Osteoblast (primary cell): Measurements from ENCODE around the gene ACACB. TPM values are rescaled to one million over a fixed set of nuclear protein-coding genes. Genes with fewer than 3 reads are reported as not detected.
A peak's percentile ranks its signal among the peaks of the same experiment; 100 is the strongest.

Experiments used
- DNase-seq: peaks from one replicate; pipeline ENCODE4 v3.0.0; 2011; ENCODE audit warnings: low spot score, mixed read lengths; ENCODE audit not compliant: insufficient read length; ENCODE audit errors: missing footprints
- H2AFZ ChIP-seq: 2 replicates; pipeline ENCODE4 v1.6.0; 2011; ENCODE audit warnings: mild to moderate bottlenecking, low read length
- H3K27ac ChIP-seq: 2 replicates; pipeline ENCODE4 v1.5.1; 2011; ENCODE audit warnings: mild to moderate bottlenecking, low read depth, low read length, moderate library complexity
- H3K27me3 ChIP-seq: 2 replicates; pipeline ENCODE4 v1.6.0; 2012; ENCODE audit warnings: mild to moderate bottlenecking, control low read depth, inconsistent platforms, low read length, moderate library complexity; ENCODE audit not compliant: insufficient read depth
- H3K36me3 ChIP-seq: 2 replicates; pipeline ENCODE4 v1.5.1; 2011; ENCODE audit warnings: mild to moderate bottlenecking, low read length, control low read depth, moderate library complexity; ENCODE audit not compliant: insufficient read depth
- H3K4me1 ChIP-seq: 2 replicates; pipeline ENCODE4 v1.5.1; 2011; ENCODE audit warnings: mild to moderate bottlenecking, low read length, control low read depth, moderate library complexity; ENCODE audit not compliant: insufficient read depth
- H3K4me2 ChIP-seq: 2 replicates; pipeline ENCODE4 v1.6.0; 2011; ENCODE audit warnings: mild to moderate bottlenecking, low read length; ENCODE audit not compliant: insufficient read depth
- H3K4me3 ChIP-seq: fragments of 200-600 bp; sonication (generic); 3 replicates; pipeline ENCODE4 v1.5.1; 2012; ENCODE audit warnings: mild to moderate bottlenecking, low read length, inconsistent platforms; ENCODE audit not compliant: insufficient read depth
- H3K79me2 ChIP-seq: 2 replicates; pipeline ENCODE4 v1.6.0; 2012; ENCODE audit warnings: mild to moderate bottlenecking, low read length, control low read depth, inconsistent platforms; ENCODE audit not compliant: insufficient read depth
- H3K9me3 ChIP-seq: 2 replicates; pipeline ENCODE4 v1.5.1; 2011; ENCODE audit warnings: low read depth, low read length, control low read depth
- H4K20me1 ChIP-seq: 2 replicates; pipeline ENCODE4 v1.6.0; 2012; ENCODE audit warnings: mild to moderate bottlenecking, low read length, control low read depth; ENCODE audit not compliant: insufficient read depth
- CTCF ChIP-seq: IDR thresholded peaks from 2 replicates; pipeline ENCODE4 v1.5.1; 2011; ENCODE audit warnings: mild to moderate bottlenecking, low read depth, low read length, moderate library complexity; ENCODE audit errors: extremely low read depth
- total RNA-seq: library from RNA; depleted of rRNA; stranded (reverse); fragments of >200 nt; gene quantifications from 2 replicates; pipeline ENCODE4 v1.2.3, GENCODE V29; 2012

Gene ACACB
- total RNA-seq, 1 donor = 13.8 TPM

DNA sequence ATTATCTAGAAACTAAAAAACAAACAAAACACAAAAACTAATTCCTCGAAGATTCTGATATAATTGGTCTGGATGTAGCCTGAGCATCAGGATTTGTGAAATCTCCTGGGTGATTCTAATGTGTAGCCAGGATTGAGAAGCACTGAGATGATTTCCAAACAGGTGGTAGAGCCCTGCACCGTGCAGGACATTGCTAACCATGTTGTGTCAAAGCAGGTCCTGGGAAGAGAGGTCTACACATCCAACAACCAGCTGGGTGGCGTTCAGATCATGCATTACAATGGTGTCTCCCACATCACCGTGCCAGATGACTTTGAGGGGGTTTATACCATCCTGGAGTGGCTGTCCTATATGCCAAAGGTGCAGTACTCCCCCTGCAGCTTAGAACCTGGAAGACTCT, 136.4 kb downstream of the ACACB start:
- Histone ChIP-seq H3K27me3 (no peaks in the 10 kb centered on the region), H3K27ac (no peak overlapping the region), H3K9me3 (peaks cover 4% of the 10 kb centered on the region), H4K20me1 (no peaks in the 10 kb centered on the region), H2AFZ (no peak overlapping the region), H3K4me2 (no peak overlapping the region), H3K79me2 (no peaks in the 10 kb centered on the region), H3K4me3 (no peak overlapping the region), H3K36me3 (no peaks in the 10 kb centered on the region), H3K4me1 (no peaks in the 10 kb centered on the region)
- peak; percentile 9 for DNase-seq
- TF ChIP-seq CTCF = no peak

DNA sequence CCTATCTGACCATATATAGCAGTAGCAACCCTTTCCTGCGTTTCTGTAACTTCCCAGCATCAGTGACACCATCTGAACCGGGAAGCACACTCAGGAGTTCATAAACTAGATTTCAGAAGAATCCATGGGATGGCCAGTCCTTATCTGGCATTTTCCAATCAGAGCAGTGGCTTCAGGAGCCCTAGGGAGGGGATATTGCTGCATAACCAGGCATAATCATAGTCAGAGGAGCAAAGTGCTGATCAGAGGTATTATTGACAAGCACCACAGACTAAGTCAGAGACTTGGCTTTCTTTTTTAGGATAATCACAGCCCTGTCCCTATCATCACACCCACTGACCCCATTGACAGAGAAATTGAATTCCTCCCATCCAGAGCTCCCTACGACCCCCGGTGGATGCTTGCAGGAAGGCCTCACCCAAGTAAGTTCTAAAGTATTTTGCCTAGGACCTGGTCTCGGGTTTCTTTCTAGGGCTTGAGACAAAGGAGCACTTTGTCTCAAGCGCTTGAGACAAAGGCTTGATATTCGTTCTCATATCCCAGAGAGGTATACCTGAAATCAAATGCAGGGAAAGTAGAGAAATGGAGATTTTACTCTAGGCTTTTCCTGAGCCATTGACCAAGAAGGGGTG, 137.6 kb downstream of the ACACB start:
- H4K20me1 ChIP-seq = no peaks in the 10 kb centered on the region
- H3K79me2 ChIP-seq = no peaks in the 10 kb centered on the region
- TF ChIP-seq CTCF = no peak
- no peaks in the 10 kb centered on the region for H3K36me3 ChIP-seq
- H3K4me3 ChIP-seq = no peak overlapping the region
- H3K27me3 ChIP-seq = no peaks in the 10 kb centered on the region
- no peak overlapping the region for H3K4me2 ChIP-seq
- H3K4me1 ChIP-seq = no peaks in the 10 kb centered on the region
- H2AFZ ChIP-seq = no peak overlapping the region
- H3K9me3 ChIP-seq = peaks cover 4% of the 10 kb centered on the region
- no peak overlapping the region for H3K27ac ChIP-seq
- DNase-seq = peak; percentile 11

- Histone ChIP-seq H3K27me3 (no peaks in the 10 kb centered on the region), H2AFZ (no peak overlapping the region), H3K36me3 (no peaks in the 10 kb centered on the region), H3K4me2 (no peak overlapping the region), H3K27ac (no peak overlapping the region), H4K20me1 (no peaks in the 10 kb centered on the region), H3K9me3 (peaks cover 4% of the 10 kb centered on the region), H3K4me1 (no peaks in the 10 kb centered on the region), H3K4me3 (no peak overlapping the region), H3K79me2 (no peaks in the 10 kb centered on the region)
- TF ChIP-seq CTCF = peak; percentile 39
- peak; percentile 58 for DNase-seq
Observed at GRCh38 chr12:109255377-109255776, 139.0 kb downstream of the ACACB start.

DNA sequence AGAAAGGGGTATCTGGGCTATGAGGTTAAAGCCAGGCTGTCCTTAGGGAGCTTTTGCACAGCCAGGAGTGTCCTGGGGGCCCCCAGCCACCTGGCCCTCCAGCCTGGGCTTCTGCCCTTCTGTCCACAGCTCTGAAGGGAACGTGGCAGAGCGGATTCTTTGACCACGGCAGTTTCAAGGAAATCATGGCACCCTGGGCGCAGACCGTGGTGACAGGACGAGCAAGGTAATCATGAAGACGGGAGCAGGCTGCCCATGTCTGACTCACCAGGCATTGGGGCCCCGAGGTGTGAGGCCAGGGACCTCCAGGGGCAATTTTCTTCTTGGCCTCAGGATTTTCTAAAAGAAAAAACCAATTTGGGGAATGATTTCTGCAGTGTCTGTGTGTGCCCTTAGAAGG, 139.6 kb downstream of the ACACB start:
- H3K4me3 ChIP-seq = no peak overlapping the region
- no peak overlapping the region for H3K4me2 ChIP-seq
- peak; percentile 6 for DNase-seq
- no peak for TF ChIP-seq CTCF
- H4K20me1 ChIP-seq = no peaks in the 10 kb centered on the region
- no peaks in the 10 kb centered on the region for H3K27me3 ChIP-seq
- peaks cover 4% of the 10 kb centered on the region for H3K9me3 ChIP-seq
- no peaks in the 10 kb centered on the region for H3K4me1 ChIP-seq
- no peaks in the 10 kb centered on the region for H3K36me3 ChIP-seq
- H3K27ac ChIP-seq = no peak overlapping the region
- no peak overlapping the region for H2AFZ ChIP-seq
- no peaks in the 10 kb centered on the region for H3K79me2 ChIP-seq
